Stimulated activated naive CD8-positive, alpha-beta T cell treated with anti-CD3 and anti-CD28 coated beads, Interleukin-15, Interleukin-2, amounts not matched to agents 100 U/mL and 50 U/mL, for 24 hours (primary cell): ENCODE data around the gene RAPGEF4.
"Not testable (repeated sequence)": the region's sequence is repeated elsewhere in the genome, so short reads cannot be mapped to it uniquely, and the experiment has no call there.

ENCODE experiments used
- ATAC-seq: fragments of 150-1000 bp; cut with Tn5 transposase; one replicate; pipeline ENCODE4 v1.10.0; 2021
- DNase-seq: peaks from one replicate; pipeline ENCODE4 v3.0.0; 2021

Gene RAPGEF4

DNA sequence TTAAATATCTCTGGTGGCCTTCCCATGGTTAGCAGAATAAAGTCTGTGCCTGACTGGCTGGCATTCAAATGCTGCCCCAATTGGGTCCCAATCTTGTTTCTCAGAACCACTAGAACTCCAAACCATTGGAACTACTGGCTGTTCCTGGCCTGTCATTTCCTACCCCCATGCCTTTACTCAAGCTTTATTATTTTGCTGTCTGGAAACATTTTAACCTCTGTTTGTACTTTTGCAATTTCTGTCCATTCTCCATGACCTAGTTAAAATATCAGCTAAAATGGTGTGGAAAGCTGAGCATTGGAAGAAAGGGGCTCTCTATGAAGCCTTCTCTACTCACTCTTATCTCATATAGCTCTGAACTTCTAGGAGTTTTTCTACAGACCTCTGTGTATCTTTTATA, 38.7 kb downstream of the RAPGEF4 start:
- DNase-seq (no peak), ATAC-seq (no peak)

DNA sequence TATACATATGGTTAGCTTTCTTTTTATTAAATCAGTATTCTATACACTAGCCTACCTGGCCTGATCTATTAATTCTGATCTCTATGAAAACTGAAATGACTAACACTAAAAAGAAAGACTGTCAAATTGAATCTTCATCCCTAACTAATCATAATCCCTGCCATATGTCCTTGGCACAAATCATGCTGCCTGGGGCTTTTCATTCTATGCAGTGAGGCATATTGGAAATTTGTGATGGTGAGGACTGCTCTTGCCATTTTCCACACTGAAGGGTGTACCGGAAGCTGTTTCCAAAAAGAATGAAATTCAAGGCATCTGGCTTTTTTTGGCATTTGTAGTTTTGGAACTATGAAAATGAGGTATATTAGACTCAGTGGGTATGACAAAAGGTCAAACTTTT, 39.7 kb downstream of the RAPGEF4 start:
- no peak for DNase-seq
- ATAC-seq, result no peak

DNA sequence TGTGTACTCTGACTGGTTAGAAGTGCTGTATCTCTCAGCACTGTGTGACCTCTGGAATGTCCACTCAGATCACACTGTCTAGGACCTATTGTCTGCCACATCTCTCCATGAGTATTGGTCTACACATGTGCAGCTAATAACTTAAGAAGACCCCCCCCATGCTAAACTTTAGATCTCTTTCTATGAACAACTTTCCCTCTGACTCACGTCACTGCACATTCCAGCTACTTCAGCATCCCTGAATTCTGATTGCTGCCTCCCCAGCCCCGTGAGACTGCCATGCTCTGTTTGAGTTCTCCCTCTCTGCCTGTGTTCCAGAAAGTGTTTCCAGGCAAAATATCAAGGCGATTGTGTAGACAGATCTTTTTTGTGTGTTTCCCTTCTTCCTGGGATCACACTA, 41.8 kb downstream of the RAPGEF4 start:
- ATAC-seq (no peak), DNase-seq (no peak)

DNA sequence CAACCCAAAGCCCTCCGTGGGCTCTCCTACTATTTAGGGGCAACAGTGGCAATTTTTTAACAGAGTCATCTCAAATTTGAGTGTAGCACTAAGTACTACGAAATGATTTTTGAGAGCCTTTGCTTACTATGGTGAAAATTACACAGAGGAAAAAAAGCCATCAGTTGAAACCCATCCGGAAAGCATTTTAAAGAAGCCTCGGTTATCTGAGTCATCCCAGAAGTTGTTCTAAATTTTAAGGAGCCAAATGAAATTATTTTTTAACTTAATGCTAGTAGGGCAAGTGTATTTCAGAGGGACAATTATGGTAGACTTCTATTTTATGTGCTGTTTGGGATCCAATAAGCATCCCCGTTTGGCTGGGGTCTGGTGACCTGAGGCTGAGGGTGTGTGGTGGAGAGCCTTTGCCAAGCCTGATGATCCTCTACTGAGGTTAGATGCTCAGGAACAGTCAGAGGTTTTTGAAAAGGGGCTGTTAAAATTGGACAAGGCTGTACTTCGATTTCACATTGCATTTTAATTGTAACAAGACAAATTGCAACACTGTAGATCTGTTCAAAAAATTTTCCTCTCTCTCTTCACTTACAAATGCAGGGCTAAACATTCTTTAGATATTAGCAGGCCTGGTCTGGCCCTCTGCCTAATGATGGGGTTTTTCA, 47.0 kb downstream of the RAPGEF4 start:
- no peak for DNase-seq

DNA sequence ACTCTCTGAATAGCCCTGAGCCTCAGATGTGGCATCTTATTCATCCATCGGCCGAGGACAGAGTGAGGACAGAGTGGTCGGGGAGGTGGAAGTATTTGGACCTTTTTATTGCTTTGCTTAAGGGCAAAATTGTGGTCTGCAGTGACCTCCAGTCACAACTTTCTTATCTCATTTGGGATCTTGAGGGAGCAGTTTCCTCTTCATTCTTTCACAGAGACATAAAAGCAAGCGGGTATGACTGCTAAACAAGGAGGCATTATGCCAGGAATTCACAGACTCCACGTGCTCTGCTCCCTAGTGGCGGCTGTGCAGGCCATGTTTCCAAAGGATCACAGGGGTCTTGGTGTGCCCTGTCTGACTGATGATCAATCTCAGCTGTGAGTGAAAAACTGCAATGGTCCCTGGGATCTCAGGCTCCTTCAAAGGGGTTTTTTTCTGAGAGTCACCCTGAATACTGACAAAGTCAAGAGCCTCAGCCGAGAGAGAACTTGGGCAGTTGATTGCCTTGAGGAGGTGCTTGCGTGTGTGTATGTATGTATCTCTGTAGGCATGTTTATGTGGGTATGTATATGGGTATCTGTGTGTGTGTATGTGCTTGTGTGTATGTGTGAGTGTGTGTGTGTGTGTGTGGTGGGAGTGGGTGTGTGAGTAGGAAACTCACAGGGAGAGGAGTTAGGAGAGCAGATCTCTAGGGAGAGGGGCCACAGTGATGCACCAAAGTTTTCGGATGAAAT, 47.7 kb downstream of the RAPGEF4 start:
- ATAC-seq (no peak), DNase-seq (no peak)

More for the DNA sequence above, 47.0 kb downstream of the RAPGEF4 start:
- no peak for ATAC-seq

DNA sequence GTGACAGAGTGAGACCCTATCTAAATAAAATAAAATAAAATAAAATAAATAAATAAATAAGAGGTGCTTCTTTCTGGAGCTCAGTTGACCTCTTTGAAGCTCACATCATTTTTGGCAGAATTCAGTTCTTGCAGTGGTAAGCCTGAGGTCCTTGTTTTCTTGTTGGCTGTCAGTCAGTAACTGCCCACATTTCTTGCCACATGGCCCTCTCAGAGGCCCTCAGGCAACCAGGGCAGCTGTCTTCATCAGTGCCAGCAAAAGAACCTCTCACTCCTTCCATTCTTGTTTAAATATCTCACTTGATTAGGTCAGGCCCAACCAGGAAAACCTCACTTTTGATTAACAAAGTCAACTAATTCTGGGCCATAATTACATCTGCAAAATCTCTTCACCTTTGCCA, 53.2 kb downstream of the RAPGEF4 start:
- DNase-seq (no peak), ATAC-seq (no peak)

DNA sequence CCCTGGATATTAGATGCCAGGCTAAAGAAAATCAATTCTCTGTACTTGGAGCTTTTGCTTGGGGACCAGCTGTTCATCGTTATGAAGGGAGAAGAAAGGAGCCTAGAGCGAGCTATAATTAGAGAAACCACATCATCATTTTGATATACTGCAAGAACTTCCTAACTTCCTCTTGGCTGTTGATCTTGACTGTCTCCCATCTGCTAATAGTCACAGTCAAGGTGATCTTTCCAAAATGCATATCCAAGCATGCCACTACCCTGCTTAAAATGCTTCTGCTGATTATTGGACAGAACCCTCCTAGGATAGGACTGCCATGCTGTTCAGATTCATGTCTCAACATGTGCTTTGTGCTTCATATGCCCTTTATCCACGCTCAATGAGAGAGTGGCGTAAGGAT, 54.8 kb downstream of the RAPGEF4 start:
- DNase-seq, result no peak
- no peak for ATAC-seq

DNA sequence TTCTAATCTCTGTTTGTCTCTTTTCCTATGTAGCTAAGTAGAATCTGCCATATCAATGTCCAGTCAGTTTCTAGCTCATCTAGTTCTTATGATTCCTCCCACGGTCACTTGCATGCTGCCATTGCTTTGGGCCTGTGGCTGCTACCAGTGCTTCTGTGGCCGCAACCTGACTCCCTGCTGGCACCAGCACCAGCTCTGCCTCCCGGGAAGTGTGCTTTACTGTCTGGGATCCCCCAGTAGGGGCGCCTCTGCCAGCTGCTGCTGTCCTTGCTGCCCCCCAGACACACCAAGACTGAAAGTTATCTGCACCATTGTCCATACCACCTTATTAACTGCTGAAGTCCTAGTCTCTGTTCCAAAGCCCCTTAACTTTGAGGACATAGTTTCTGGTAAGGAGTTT, 56.3 kb downstream of the RAPGEF4 start:
- no peak for ATAC-seq
- DNase-seq, result no peak

DNA sequence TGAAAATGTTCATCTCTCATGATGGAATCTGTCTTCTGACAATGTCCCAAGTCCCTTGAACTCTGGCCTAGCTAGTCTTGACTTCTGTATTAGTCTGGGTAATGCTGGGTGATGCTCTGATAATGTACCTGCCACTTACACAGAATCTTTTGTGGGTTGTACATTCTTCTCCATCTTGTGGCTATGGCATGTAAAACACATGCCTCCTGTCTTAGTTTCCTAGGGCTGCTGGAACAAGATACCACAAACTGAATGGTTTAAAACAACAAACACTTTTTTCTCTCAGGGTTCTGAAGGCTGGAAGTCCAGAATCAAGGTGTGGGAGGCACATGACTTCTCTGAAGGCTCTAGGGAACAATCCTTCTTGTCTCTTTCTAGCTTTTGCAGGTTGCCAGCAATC, 57.1 kb downstream of the RAPGEF4 start:
- DNase-seq (no peak), ATAC-seq (no peak)

DNA sequence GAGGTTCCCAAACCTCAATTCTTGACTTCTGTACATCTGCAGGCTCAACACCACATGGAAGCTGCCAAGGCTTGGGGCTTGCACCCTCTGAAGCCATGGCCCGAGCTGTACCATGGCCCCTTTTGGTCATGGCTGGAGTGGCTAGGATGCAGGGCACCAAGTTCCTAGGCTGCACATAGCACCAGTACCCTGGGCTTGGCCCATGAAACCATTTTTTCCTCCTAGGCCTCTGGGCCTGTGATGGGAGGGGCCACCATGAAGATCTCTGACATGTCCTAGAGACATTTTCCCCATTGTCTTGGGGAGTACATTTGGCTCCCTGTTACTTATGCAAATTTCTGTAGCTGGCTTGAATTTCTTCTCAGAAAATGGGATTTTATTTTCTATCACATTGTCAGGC, 67.7 kb downstream of the RAPGEF4 start:
- not testable (repeated sequence) for ATAC-seq, DNase-seq

DNA sequence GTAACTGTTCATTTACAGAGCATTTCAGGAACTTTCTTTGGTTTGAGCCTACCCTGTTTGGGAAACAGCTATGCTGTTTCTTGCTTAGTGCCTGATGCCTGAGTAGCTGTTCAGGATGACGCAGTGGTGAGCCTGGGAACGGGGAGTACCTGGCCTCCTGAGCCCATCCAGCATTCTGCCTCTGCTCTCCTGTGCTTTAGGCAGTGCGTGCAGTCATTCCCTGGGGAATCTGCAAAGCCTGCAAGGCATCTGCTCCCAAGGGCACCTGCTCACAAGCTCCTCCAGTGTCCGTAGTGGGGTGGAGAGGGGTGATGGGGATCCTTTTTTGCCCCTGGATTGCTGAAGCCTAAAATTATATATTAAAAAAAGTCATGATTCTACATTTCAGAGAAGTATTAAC, 68.8 kb downstream of the RAPGEF4 start:
- ATAC-seq, result no peak

DNA sequence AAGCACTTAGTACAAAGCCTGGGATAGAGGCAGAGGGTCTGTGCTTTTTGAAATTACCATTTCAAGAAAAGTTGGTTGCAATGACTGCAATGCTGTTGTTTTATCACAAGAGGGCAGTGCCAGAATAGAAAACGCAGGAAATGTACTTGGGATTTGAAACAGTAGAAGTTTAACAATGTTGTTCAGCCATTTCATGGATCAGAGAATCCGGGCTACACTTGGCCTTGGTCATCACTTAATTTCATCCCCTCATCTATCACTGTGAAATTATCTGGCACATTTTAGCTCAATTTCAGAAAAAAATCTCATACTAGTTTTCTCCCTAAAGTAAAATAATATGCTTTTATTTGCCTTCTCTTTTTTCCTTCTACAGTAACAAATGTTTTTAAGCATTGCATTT, 70.8 kb downstream of the RAPGEF4 start:
- no peak for ATAC-seq
- no peak for DNase-seq

More for the DNA sequence above, 68.8 kb downstream of the RAPGEF4 start:
- no peak for DNase-seq

DNA sequence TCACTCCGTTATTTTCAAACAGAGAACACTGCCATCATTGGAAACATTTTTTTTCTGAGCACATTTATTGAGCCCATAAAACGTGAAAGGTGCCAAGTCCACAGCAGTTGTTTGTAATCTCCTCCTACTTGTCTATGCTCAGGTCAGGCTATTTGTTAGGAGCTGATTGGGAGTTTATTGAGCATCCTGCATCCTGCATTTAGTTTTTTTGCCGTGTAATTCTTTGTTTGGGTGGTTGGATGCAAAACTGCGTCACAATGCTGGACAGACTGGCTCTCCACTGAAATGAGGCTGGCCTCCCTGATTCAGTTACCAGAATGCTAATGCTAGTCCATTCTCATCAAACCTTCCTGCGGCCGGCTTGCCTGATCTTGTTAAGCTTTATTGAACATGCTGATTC, 71.4 kb downstream of the RAPGEF4 start:
- DNase-seq, result no peak
- ATAC-seq, result no peak

DNA sequence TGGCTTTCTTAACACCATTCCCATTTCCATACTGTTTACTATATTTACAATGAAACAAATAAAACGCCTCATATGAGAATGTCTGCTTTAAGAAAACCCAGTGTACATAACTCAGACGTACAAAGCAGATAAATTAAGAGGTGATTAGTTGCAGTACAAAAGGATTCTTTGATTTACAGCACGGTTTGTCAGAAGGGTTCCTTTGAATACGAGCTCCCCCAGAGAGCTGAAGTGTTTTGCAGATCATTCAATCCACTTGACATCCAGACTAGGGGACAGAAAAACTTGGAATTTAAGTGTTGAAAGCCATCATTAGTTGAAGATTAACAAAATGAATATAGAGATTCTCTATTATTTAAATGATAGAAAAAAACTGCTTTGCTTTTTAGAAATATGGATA, 72.5 kb downstream of the RAPGEF4 start:
- ATAC-seq (no peak), DNase-seq (no peak)

DNA sequence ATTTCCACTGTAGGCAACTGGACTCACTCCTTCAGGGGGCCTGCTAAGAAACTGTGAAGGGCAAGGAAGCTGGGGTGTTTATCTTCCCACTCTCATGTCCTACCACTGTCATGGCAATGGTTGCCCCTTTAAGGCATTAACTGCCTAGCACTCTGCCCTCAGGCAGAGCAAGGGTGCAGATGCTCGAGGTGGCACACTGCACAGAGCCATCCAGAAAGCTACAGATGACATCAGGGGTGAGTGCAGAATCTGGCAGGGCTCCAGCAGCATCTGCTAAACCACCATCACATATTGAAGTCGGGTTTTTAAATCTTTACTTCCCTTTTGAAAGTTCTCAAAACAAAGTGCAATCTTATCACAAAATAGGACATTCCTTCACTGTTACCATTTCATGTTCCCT, 75.4 kb downstream of the RAPGEF4 start:
- ATAC-seq (no peak), DNase-seq (no peak)

DNA sequence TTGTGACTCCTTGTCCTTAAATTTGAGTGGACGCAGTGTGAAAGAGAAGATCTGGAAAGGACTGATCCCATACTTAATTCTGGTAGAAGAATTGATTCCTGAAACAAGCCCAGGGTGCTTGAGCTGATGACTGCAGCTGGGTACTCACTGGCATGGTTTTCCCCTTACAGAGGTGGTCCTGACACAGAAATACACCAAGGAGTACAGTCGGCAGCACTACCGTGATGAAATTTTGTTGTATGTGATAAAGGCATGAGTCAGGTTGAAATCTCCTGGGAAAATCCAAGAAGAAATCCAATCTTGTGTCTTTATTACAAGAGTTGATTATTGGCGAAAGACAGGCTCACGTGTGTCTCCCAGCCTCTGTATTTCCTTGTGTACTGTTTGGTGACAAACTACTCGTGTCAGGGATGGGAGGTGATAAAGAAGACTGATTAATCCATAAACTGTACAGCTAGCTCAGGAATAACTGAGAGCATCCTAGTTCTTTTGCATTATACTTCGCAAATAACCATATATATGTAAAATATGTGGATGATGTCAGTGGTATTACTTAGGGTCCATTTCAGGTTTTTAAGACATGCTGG, 76.6 kb downstream of the RAPGEF4 start:
- ATAC-seq (no peak), DNase-seq (no peak)

DNA sequence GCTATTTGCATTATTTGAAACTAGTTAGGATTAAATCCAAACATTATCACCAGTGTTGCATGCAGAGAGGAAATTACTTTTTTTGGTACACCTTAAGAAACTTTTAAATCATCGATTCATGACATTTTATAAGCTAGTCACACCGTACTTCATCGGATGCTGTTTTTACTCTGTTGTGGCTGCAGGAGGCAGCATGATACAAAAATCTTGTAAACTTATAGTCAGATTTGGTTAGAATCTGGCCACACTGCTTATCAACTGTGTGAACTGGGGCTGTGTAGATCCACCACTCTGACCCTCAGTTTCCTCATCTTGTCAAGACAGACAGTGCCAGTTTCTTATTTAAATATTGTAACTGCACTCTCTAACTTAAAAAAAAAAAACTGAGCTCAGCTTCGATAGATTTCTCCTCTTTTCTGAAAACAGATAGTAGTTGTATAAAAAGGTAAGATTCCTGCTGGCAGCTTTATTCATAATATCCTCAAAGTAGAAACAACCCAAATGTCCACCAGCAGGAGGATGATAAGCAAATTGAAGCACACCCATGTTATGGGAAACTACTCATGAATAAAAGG, 77.8 kb downstream of the RAPGEF4 start:
- ATAC-seq (no peak), DNase-seq (no peak)

DNA sequence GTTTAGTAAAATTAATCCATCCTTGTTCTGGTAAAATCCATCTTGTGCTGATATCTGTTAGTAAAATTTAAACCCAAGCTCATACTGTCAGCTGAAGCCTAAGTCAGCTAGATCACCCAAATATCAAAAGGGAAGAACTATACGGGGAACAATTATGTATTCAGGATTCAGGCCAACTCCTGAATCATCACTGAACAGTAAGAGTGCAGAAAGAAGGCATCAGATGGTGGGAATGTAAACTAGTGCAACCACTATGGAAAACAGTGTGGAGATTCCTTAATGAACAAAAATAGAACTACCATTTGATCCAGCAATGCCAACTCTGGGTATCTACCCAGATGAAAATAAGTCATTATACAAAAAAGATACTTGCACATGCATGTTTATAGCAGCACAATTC, 81.8 kb downstream of the RAPGEF4 start:
- no peak for ATAC-seq
- DNase-seq, result no peak

DNA sequence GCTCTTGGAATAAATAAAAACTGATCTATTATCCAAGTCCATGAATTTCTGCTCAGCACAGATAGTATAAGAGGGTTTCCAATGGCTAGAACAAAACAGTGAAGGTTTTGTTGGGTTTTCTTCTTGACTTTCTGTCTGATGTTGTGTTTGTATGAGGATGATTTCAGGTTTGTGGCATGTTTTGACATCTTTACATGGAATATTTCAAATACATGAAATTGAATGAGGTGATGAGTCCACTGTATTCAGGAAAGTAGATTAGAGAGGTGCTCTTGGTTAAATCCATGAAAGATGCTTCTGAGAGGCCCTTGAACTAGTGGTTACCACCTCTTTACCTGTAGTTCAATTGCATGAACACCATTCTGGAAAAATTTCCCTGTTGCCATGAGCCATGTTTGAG, 84.3 kb downstream of the RAPGEF4 start:
- DNase-seq (no peak), ATAC-seq (no peak)

DNA sequence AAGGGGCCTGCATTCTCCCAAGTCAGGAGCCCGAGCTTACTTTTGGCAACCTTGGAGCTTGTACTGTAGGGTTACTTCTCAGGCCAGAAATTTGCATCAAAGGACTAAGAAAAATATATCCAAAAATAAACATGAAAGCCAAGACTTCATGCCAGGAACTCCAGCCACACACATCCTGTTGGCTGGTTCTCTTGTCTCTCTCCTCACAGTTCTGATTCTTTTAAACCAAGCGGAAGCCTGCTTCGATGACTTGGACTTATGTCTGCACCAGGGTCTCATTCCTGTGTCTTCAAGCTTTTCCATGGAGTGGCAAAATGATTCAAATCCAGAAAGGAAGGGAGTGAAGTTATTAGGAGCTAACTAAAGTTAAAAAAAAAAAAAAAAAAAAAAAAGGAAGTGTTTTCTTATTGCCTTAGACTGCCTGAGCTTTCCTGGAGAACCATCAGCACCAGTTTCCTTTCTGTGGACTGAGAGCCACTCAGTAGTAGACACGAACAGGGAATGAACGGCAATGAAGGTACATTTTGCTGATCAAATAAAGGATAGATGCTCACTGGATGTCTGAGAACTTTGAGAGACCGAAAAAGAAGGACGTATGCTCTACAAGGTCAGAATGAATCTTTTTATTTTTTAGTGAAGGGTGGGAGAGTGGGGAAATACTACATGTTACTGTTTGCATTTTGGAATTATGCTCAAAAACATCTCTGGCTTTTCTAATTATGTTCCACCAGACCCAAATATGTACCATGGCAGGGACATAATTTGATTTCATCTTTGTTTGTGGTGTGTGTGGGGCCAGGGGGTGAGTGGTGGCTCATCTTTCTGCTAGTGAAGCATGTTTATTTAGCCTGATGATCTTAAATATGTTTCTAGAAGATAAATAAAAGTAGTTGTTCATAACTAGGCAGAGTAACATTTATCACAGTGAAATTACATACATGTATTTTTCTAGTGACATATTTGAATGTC, 86.0 kb downstream of the RAPGEF4 start:
- no peak for ATAC-seq
- DNase-seq, result no peak

DNA sequence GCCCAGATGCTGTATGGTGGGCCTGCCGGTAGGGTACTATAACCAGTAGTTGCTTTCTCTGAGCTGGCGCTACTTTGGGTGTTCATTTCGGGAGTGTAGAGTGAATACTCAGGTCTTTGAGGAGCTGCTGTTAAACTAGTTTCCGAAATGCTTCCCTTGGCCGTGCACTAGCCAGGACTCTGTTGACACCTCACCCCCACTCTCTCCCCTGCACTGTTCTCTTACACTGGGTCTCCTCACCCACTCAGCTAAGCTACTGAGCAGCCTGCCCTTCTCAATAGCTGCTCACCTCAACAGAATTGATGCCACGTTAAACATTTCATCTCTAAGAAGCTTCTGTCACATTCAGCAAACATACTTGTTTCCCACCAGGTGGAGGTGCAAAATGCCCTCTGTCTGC, 86.9 kb downstream of the RAPGEF4 start:
- ATAC-seq (no peak), DNase-seq (no peak)

DNA sequence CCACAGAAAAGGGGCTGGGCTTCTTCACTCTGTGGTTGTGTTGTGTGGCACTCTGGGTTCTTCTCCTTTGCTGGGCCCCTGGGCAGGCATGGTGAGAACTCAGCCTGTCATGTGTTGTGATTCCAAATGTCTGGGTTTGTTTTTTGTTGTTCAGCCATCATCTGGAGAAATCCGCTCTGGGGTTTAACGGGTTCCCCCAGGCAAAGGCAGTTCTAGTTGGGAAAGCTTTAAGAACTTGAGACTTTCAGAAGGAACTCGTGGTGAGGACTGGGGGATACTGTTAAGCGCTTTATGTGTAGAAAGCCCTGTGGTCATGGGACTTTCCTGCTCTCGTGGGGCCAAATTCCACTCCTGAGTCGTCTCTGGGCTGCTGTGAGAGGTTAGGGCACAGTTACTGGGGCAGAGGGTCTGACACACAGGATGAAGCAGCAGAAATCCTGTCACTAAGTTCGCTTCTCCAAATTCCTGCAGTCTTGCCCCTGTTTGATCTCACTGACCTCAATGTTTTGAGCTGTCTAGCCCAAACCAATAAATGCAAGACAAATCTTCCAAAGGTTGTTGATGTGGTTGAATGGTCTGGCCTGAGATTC, 87.7 kb downstream of the RAPGEF4 start:
- no peak for DNase-seq
- ATAC-seq, result no peak
